ENCODE measurements around the gene S100B.
"Not testable (repeated sequence)": the region's sequence is repeated elsewhere in the genome, so short reads cannot be mapped to it uniquely, and the experiment has no call there.

The S100B gene

DNA sequence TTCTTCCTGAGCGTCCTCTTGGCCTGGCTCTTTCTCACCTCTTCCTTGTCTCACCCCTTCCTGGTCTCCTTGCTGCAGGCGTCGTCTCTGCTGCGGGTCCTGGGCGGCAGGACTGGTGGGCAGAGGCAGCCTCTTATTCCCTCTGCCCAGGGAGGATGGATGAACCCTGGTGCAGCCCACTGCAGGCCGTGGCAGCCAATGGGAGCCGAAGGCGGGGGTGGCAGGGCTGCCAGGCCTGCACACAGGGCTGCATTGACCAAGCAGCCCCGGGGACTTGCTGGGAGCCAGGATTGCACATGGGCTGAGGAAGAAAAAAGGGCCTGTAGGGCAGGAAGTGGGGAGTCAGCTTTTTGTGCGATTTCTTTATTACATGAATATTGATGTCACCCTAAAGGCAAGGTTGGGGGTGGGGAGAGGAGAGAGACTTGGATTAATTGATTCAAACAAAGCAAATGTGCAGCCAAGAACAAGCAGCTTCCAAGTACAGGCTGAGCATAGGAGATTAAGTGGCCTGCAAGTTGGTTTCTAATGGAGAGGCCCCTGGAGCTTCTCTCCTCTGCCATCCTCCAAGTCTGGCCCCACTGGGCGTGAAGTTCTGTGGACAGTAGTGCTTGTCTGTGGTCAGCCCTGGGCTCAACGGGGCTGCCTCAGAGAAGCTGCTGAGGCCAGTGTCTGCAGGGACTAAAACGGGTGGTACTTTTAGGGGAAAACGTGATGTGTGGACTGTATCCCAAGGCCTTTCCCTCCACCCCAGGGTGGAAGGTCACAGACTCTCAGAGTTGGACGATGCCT lies at the start of gene S100B:
Gene S100B, minus strand, starts transcription at position 108 of the 792 bp plus-strand sequence. CDS start 2,667 bp downstream, outside the sequence.
- DNase-seq = no peak

DNA sequence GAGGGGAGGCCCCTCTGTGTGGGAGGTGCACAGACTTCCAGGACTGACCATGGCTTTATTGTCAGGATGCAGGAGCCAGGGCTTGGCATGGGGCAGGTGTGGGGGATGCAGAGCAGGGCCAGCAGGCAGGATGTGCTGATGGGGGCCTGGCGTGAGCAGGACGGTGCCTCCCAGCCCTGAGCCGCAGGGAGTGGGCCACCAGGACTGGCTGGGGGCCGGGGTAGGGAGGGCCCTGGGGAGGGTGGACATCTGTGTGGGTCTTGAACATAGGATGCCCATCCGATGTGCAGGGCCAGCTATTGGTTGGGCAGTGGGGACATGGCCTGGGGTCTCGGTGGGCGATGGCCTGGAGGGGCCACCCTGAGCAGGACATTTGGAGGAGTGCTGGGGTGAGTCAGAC lies 46.2 kb upstream of the S100B start:
- DNase-seq = no peak

DNA sequence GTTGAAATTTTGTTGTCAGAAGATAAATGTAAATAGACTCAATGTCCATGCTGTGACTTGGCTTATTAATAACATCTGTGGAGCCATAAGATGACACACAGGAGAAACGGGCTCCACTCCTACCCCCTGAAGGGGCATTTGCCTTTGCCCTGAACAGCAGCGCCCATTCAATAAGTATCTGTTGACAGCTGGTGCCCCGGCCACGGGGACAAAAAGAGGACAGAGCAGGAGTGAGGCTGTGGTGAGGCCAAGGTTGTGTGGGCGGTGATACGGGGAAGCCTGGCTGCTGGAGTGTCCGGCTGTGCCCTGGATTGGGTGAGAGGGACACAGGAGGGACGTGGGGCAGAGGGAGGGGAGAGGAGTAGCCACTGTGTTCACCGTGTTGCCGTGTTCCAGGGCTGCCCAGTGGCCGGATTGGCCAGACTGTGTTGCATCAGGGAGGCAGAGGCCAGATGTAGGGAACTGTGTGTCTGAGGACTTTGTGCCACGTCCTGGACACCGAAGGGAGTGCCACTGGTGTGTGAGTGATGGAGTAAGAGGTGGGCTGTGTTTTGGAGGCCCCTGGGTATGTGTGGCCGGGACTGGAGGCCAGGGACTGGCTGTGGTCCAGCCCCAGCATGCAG lies 45.7 kb upstream of the S100B start:
- DNase-seq = no peak

GRCh38 chr21:46649356-46649755 lies 44.5 kb upstream of the S100B start:
- DNase-seq = no peak

- no peak for DNase-seq
Measured at GRCh38 chr21:46648539-46648938, 43.7 kb upstream of the S100B start.

DNA sequence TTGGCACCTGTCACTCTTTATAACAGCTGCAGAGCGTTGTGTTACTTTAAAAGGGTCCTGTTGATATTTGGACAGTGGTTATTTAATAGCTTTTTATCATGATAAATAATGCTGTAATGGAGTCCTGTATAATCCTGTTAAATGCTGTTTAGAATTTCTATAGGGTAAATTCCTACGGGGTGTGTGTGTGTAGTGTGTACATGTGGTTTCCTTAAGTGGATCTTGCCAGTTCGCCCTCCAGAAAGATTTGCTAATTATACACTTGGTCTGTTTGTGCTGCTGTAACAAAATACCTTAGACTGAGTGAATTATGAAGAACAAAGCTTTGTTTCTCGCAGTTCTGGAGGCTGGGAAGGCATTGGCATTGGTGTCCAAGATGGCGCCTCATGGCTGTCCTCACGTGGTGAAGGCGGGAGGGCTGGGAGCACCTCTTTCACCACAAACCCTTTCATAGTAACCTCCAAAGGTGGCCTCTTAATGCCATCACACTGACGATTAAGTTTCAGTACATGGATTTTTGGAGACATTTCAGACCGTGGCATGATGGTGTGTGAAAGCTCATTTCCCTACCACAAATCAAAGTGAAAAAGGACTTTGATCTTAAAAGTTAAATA lies 41.8 kb upstream of the S100B start:
- DNase-seq = no peak

- DNase-seq = no peak
Measured at GRCh38 chr21:46645840-46646239, 41.0 kb upstream of the S100B start.

- no peak for DNase-seq
Measured at GRCh38 chr21:46643379-46644177, 38.7 kb upstream of the S100B start.

DNA sequence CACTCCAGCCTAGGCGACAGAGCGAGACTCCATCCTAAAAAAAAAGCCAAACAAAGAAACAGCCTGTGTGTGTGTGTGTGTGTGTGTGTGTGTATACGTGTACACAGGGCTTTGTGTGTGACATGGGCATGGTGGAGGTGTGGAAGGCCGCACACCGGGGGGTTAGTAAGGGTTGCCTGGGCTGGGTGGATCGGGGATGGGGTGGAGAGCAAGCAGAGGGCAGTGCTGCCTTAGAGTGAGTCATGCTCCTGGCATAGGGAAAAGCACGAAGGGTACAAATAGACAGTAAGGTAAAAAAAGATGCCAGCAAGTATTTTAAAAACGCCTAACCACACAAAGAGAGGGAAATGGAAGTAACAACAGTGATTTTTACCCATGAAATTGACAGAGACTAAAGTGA lies 36.8 kb upstream of the S100B start:
- DNase-seq = no peak

GRCh38 chr21:46639489-46640386 lies 34.9 kb upstream of the S100B start:
- no peak for DNase-seq

GRCh38 chr21:46637952-46638746 lies 33.3 kb upstream of the S100B start:
- DNase-seq = no peak

- DNase-seq = no peak
Measured at GRCh38 chr21:46636550-46637285, 31.8 kb upstream of the S100B start.

GRCh38 chr21:46636181-46636512 lies 31.3 kb upstream of the S100B start:
- DNase-seq = no peak

DNA sequence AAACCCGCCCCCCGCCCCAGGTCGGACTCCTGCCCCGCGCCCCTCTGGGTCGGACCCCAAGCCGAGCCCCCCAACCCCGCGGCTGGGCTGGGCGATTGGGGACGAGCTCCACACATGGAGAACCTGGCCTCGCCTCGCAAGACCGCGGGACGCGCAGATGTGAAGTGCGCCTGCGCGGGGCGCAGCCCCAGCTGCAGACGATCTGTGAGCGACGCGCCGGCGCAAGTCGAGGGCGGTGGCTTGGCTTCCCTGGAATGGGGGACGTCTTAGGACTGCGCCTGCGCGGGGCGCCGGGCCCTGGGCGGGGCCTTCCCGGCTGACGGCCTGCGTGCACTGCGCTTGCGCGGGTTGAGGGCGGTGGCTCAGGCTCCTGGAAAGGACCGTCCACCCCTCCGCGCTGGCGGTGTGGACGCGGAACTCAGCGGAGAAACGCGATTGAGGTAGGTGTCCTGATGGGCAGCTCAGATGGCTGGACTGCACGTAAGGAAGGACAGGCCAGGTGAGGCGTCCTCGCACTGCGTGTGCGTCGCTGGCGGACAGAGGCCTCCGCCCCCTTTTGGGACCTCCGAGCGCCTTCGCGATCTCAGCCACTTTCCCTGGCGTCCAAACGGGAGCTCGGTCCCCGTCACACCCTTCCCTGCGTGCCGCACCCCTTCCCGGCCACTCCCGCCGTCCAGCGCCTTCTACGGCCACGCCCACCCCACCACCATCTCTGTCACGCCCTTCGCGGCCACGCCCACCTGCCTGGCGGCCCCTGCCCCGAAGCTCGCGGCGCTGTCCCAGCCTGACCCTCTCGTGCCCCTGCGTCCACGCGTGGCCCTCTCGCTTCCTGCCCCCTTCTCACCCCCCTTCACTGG lies 30.7 kb upstream of the S100B start, which contains the start of gene PRMT2:
Gene PRMT2, plus strand, starts transcription at position 351 of the 857 bp plus-strand sequence. CDS start 1,278 bp downstream, outside the sequence.
- DNase-seq = peak; percentile 98

- peak; percentile 63 for DNase-seq
Measured at GRCh38 chr21:46634966-46635323, 30.1 kb upstream of the S100B start.

- no peak for DNase-seq
Measured at GRCh38 chr21:46634427-46634826, 29.5 kb upstream of the S100B start.

DNA sequence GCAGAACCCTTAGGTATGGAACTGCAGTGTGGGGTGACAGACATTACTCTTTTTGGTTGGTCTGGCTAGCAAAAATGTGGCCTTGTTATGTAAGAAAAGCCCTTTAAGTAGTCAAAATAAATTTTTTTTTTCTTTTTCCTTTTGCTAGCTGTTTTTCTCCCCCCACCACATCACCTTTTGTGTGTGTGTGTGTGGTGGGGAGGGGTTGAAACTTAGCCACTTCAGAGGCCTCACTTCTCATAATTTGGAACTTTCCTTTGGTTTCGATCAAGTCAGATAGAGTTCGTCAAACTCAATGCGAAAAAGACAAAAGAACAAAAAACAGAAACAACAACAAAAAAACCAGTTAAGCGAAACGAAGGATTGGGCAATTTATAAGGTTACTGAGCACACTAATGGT lies 28.7 kb upstream of the S100B start:
- DNase-seq = no peak

DNA sequence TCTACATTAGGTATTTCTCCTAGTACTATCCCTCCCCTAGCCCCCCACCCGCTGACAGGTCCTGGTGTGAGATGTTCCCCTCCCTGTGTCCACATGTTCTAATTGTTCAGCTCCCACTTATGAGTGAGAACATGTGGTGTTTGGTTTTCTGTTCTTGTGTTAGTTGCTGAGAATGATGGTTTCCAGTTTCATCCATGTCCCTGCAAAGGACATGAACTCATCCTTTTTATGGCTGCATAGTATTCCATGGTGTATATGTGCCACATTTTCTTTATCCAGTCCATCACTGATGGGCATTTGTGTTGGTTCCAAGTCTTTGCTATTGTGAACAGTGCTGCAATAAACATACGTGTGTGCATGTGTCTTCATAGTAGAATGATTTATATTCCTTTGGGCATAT lies 26.0 kb upstream of the S100B start:
- not testable (repeated sequence) for DNase-seq

GRCh38 chr21:46628868-46629267 lies 24.0 kb upstream of the S100B start:
- DNase-seq = no peak

DNA sequence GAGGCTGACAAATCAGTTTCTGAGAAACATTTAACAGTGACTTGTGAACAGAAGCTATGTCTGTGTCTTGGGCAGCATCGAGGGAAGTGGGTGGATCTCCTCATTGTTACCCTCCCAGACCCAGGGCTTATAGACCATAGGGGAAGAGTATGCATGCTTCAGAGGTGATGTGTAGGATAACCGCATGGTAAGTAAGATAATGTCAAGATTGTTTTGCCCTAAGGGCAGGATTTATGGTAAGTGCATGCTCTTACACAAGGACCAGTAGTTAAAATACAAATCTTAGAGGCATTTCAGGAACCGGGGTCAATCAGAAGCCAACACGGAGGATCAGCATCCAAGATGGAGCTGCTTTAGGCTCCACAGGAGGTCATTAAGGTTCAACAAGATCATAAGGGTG lies 22.8 kb upstream of the S100B start:
- no peak for DNase-seq

Measured in NCI-H2107 (cell line).